GM12892 (cell line): ENCODE measurements around the gene SYTL5.

Experiments
- POLR2A ChIP-seq: IDR thresholded peaks from 2 replicates; pipeline ENCODE4 v1.6.1; 2011; ENCODE audit warnings: low read depth, low read length, control low read depth
- POLR2AphosphoS5 ChIP-seq: IDR thresholded peaks from 2 replicates; pipeline ENCODE4 v1.6.1; 2011; ENCODE audit warnings: low read depth, low read length, control low read depth

DNA sequence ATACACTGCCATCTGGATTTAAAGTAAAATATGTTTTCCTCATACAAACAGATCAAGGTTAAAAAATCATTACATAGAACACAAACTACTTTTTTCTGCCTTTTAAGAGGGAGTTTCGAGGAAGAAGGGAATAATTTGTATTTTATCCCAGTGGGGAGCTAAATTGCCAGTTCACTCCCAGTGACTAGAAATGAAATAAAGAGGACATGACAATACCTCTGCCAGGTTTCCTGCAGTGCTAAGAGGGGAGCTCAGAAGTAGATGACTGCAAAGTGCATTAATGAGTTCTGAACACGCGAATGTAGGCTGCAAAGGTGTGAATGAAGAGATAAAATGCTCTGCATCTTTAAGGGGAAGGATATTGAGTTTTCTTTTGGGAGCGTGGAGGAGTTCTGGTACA lies 144.6 kb downstream of the SYTL5 start:
- TF ChIP-seq POLR2AphosphoS5 = no peak
- TF ChIP-seq POLR2A = no peak
